Small intestine (tissue), 7 donors: Measurements from ENCODE around the gene ERC1. TPM values are rescaled to one million over a fixed set of nuclear protein-coding genes. Genes with fewer than 3 reads are reported as not detected.
"Not testable (repeated sequence)": the region's sequence is repeated elsewhere in the genome, so short reads cannot be mapped to it uniquely, and the experiment has no call there.

Experiments
- DNase-seq, 2 donors: peaks; one replicate each; pipeline versions ENCODE4 v3.0.0 to v3.0.0-alpha.2; 2013
- FAIRE-seq: peaks from 2 replicates; lab custom pipeline; 2012; peaks lifted over from hg19 to GRCh38; lab: Jason Lieb, UNC
- H3K27ac ChIP-seq, 3 donors: one replicate each; pipeline ENCODE4 v1.5.1; 2013; ENCODE audit warnings: low read length in 2 of 3, mild to moderate bottlenecking in 2 of 3, control low read depth in 1 of 3, inconsistent platforms in 1 of 3, low read depth in 1 of 3, moderate library complexity in 1 of 3
- H3K27me3 ChIP-seq, 3 donors: one replicate each; pipeline ENCODE4 v1.6.1; 2013; ENCODE audit warnings: low read length in 3 of 3, inconsistent platforms in 1 of 3; ENCODE audit not compliant: control insufficient read depth in 3 of 3, insufficient read depth in 3 of 3
- H3K36me3 ChIP-seq, 3 donors: one replicate each; pipeline ENCODE4 v1.6.1; 2013; ENCODE audit warnings: low read length in 3 of 3, inconsistent platforms in 1 of 3, low read depth in 1 of 3, mild to moderate bottlenecking in 1 of 3, moderate library complexity in 1 of 3; ENCODE audit not compliant: control insufficient read depth in 3 of 3, insufficient read depth in 2 of 3
- H3K4me1 ChIP-seq, 3 donors: one replicate each; pipeline ENCODE4 v1.6.1; 2013; ENCODE audit warnings: low read length in 2 of 3, inconsistent platforms in 1 of 3, low read depth in 1 of 3, mild to moderate bottlenecking in 1 of 3, moderate library complexity in 1 of 3; ENCODE audit not compliant: control insufficient read depth in 3 of 3, insufficient read depth in 2 of 3
- H3K4me3 ChIP-seq, 3 donors: one replicate each; pipeline ENCODE4 v1.5.1; 2013; ENCODE audit warnings: low read length in 3 of 3, control low read depth in 1 of 3, inconsistent platforms in 1 of 3, low read depth in 1 of 3, mild to moderate bottlenecking in 1 of 3, moderate library complexity in 1 of 3
- H3K9me3 ChIP-seq, 2 donors: one replicate each; pipeline ENCODE4 v1.6.1; 2013; ENCODE audit warnings: low read depth in 1 of 2, low read length in 1 of 2; ENCODE audit not compliant: control insufficient read depth in 2 of 2, insufficient read depth in 1 of 2
- WGBS, 3 donors: extraction: QIAGEN DNeasy Blood & Tissue Kit; methylation state at CpG; one replicate each; pipeline ENCODE4 v1.1.7; 2013; 5-methylcytosine and 5-hydroxymethylcytosine counted together
- polyA plus RNA-seq, 4 donors: library from polyadenylated mRNA; stranded (reverse) in 3 of 4; unstranded in 1 of 4; fragments of 200-250 nt in 3 of 4; fragments of 120-200 nt in 1 of 4; gene quantifications; one replicate each; pipeline versions ENCODE4 v1.2.1 to v1.2.3, GENCODE V29; 2013
- donor health status: healthy with polysubstance abuse.
- donor health status: control.
- donor health status: control.
- donor health status: Bipolar disorder and iron deficiency.
- donor health status: healthy.

Gene ERC1
- polyA plus RNA-seq, 4 donors: 1.8 to 16.7 (median 6.1) TPM

DNA sequence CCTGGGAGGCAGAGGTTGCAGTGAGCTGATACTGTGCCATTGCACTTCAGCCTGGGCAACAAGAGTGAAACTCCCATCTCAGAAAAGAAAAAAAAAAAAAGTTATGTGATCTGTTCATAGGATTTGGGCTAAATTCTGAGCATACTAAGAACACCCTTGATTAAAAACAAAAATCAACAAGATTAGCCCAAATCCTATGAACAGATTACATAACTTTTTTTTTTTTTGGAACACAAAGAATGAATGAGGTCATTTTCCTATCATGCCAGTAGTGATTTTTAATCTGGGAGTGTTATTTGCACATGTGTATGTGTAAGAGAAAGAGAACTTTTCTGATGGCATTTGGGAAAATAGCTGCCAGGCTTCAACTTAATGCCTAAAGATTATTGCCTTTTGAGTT is 208.7 kb downstream of the ERC1 start:
- H3K4me3 ChIP-seq: no peak overlapping the region
- FAIRE-seq: no peak
- DNase-seq: no peak
- no peaks in the 10 kb centered on the region for H3K4me1 ChIP-seq
- H3K36me3 ChIP-seq: peaks cover 0 to 16% (median 2%) of the 10 kb centered on the region in 3 donors
- peaks cover 1 to 9% of the 10 kb centered on the region in 2 donors for H3K9me3 ChIP-seq
- no peak overlapping the region for H3K27ac ChIP-seq
- no peaks in the 10 kb centered on the region for H3K27me3 ChIP-seq

DNA sequence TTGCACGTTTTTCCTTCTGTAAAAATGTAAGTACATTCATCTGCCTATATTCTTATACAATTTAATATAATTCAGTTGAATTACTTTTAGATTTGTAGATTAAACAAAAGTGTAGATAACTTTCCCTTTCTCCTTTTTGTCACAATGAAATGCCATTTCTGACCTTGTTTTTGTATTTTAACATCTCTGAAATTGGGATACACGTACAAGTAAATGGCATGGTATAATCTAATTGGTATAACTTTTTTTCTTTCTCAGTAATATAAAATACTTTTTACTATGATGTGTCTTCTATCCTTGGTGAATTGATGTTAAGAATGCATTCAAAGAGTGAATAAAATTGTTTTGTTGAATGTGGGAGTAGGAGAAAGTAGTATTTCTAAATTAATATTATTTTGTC is 210.0 kb downstream of the ERC1 start:
- FAIRE-seq: no peak
- H3K4me1 ChIP-seq: no peaks in the 10 kb centered on the region
- 87 to 91% (median 88%) methylated on average over 2 of the region's 2 CpGs for WGBS, 3 donors

DNA sequence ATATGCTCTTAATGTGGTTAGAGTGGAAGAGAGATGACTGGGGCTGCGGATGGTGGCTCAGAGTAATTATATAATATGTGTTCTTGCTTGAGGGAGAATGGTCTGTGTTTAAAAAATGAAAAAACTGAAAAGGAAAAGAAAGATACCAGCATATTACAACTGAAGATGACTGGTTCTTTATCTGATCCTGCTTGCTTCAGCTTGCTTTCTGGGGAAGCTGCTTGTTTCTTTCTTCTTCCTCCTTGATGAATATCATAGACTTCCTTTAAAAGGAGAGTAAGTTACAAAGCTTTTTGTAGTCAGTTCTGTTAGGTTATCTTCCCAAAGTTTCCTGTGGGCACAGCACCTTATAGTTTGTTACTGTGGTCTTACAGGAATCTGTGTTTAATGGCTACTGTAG is 210.9 kb downstream of the ERC1 start:
- WGBS, 3 donors: 94 to 97% (median 95%) methylated on average over 1 of the region's 1 CpG
- no peak overlapping the region for H3K27ac ChIP-seq
- H3K9me3 ChIP-seq: peaks cover 1 to 9% of the 10 kb centered on the region in 2 donors
- DNase-seq (no peak), FAIRE-seq (no peak)
- peaks cover 0 to 13% (median 2%) of the 10 kb centered on the region in 3 donors for H3K36me3 ChIP-seq
- H3K4me1 ChIP-seq: no peaks in the 10 kb centered on the region
- H3K4me3 ChIP-seq: no peak overlapping the region
- H3K27me3 ChIP-seq: no peaks in the 10 kb centered on the region

More for the DNA sequence above, 210.0 kb downstream of the ERC1 start:
- Histone ChIP-seq H3K9me3 (peaks cover 1 to 9% of the 10 kb centered on the region in 2 donors), H3K27ac (no peak overlapping the region), H3K36me3 (peaks cover 0 to 16% (median 2%) of the 10 kb centered on the region in 3 donors), H3K27me3 (no peaks in the 10 kb centered on the region), H3K4me3 (no peak overlapping the region)
- no peak for DNase-seq

DNA sequence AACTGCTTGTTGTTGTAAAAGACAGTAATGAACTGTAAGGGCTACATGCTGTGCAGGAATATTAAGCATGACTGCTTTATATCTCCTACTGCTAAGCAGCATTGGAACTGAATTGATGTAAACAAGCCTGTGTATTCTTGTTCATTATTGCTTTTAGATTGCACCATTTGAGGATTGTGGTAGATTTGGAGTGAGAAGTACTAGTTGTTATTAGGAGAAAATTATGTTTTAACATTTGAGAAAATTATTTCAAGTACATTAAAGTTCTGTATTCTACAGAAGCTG is 212.7 kb downstream of the ERC1 start:
- FAIRE-seq (no peak), DNase-seq (no peak)
- Histone ChIP-seq H3K9me3 (peaks cover 0 to 4% of the 10 kb centered on the region in 2 donors), H3K27ac (no peak overlapping the region), H3K27me3 (no peaks in the 10 kb centered on the region), H3K4me1 (no peaks in the 10 kb centered on the region), H3K36me3 (peaks cover 0 to 4% (median under 1%) of the 10 kb centered on the region in 3 donors), H3K4me3 (no peak overlapping the region)

DNA sequence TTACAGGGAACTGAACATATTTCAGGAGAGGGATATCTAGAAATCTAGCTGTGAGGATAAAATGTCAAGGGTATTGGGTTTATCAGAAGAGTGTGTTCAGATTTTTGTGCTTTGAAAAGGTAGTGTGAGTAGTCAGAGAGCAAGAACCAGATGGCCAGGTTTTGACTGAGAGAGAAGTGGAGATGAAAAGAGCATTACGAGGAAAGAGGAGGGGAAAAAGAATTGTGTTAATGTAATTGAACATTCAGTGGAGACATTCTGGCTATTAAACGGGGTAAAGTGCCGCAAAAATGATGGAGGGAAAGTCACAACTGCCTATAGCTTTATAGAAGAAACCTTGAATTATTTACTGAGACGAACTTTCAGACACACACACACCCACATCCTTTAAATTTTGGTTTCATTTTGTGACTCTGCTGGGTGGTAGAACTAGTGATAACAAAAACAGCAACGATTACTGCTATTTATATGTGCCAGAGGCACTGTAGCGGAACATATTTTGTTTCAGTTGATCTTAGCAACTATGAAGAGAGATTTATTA is 213.6 kb downstream of the ERC1 start:
- H3K9me3 ChIP-seq: no peaks in the 10 kb centered on the region
- H3K4me1 ChIP-seq: no peaks in the 10 kb centered on the region
- 25 to 64% (median 50%) methylated on average over 6 of the region's 6 CpGs for WGBS, 3 donors
- DNase-seq: no peak
- H3K4me3 ChIP-seq: no peak overlapping the region
- H3K36me3 ChIP-seq: no peaks in the 10 kb centered on the region
- peak overlapping the region in 1 of 3 donors; percentile 28 for H3K27ac ChIP-seq
- H3K27me3 ChIP-seq: no peaks in the 10 kb centered on the region
- peak; percentile 75 for FAIRE-seq

DNA sequence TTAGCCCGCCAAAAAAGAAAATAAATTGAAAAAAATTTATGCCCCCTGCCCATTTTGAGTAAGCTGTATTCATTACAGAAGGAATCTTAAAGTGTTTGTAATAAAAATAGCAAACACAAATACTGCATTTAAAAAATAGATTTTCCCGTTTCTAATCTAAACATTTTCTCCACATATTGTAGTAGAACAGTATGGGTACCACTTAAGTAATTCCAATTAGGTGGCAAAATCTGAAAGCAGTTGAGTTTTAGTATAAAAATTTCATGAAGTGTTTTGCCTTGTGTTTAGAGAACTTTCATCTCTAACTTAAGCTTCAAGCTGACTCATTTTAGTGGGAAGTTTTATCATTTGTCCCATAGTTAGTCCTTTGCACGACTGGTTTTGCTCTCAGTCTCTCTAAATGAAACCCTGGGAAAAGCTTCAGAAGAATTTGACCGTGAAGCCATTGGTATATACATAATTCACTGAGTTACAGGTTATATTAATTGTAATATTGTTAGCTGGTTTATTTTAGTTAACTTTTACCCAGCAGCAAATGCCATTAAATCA is 214.6 kb downstream of the ERC1 start:
- Histone ChIP-seq H3K9me3 (no peaks in the 10 kb centered on the region), H3K4me1 (no peaks in the 10 kb centered on the region), H3K4me3 (no peak overlapping the region), H3K36me3 (no peaks in the 10 kb centered on the region), H3K27me3 (no peaks in the 10 kb centered on the region), H3K27ac (no peak overlapping the region)
- FAIRE-seq (no peak), DNase-seq (no peak)
- 55 to 74% (median 69%) methylated on average over 4 of the region's 4 CpGs for WGBS, 3 donors

DNA sequence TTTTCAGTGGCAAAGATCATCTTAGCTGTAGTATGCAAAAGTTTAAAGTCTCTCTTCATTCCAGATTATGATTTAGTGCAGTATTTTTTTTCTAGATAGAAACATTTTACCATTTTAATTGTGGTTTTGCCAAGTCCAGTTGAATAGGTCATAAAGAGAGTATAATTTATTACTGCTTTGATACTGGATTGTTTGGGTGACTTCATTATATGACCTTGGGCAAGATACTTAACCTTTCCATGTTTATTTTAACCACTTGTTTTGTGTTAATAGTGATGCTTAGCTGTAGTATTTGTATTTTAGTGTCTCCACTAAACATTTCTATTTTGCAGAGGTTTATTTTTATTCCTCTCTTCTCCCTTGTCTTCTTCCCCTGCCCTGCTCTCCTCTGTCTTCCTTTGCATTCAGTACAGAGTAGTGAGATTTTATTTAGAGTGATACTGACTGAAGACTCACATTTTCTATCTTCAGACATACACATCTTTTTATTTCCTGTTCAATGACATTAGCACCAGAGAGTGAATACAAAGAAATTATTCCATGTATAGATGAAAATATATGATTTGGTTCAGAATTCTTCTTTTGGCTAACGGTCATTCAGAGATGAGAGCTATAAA is 215.2 kb downstream of the ERC1 start:
- no peaks in the 10 kb centered on the region for H3K36me3 ChIP-seq
- H3K4me3 ChIP-seq: no peak overlapping the region
- H3K27me3 ChIP-seq: no peaks in the 10 kb centered on the region
- WGBS, 3 donors: 87 to 100% (median 94%) methylated on average over 1 of the region's 1 CpG
- H3K9me3 ChIP-seq: no peaks in the 10 kb centered on the region
- no peaks in the 10 kb centered on the region for H3K4me1 ChIP-seq
- DNase-seq (no peak), FAIRE-seq (no peak)
- H3K27ac ChIP-seq: no peak overlapping the region

DNA sequence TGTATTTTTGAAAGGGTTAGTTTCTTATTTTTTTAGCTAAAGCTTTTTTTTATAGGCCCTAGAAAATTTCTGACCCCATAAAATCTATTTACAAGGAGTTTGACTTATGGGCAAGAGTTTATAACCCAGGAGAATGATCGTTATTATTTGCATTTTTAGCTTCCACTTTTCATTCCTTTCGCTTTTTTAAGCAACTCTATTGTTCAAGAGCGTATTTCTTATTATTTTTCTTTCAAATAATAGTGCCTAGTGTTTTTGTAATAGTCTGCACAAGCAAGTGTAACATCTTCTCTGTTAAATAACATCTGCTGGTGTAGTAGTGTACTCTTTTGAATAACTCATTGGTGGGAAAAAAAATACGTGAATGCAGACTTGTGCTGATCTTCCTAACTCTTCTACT is 216.3 kb downstream of the ERC1 start:
- H3K27ac ChIP-seq: no peak overlapping the region
- H3K4me3 ChIP-seq: no peak overlapping the region
- no peaks in the 10 kb centered on the region for H3K36me3 ChIP-seq
- FAIRE-seq: no peak
- H3K27me3 ChIP-seq: no peaks in the 10 kb centered on the region
- no peak for DNase-seq
- no peaks in the 10 kb centered on the region for H3K4me1 ChIP-seq
- WGBS, 3 donors: 91 to 95% (median 93%) methylated on average over 4 of the region's 4 CpGs
- no peaks in the 10 kb centered on the region for H3K9me3 ChIP-seq

DNA sequence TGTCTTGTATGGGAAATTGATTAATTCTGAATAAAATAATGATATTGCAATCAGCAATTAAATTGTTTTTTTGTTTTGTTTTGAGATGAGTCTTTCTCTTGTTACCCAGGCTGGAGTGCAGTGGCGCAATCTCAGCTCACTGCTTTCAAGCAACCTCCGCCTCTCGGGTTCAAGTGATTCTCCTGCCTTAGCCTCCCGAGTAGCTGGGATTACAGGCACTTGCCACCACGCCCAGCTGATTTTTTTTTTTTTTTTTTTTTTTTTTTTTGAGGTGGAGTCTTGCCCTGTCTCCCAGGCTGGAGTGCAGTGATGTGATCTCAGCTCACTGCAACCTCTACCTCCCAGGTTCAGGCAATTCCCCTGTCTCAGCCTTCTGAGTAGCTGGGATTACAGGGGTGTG is 217.7 kb downstream of the ERC1 start:
- not testable (repeated sequence) for FAIRE-seq, H3K4me3 ChIP-seq, H3K4me1 ChIP-seq, DNase-seq, H3K27me3 ChIP-seq, H3K9me3 ChIP-seq, H3K27ac ChIP-seq, H3K36me3 ChIP-seq
- 80 to 94% (median 92%) methylated on average over 5 of the region's 5 CpGs for WGBS, 3 donors
